Measurements from ENCODE around the gene TUBD1.
A peak's percentile ranks its signal among the peaks of the same experiment; 100 is the strongest.
"Not testable (repeated sequence)": the region's sequence is repeated elsewhere in the genome, so short reads cannot be mapped to it uniquely, and the experiment has no call there.

TUBD1 gene

DNA sequence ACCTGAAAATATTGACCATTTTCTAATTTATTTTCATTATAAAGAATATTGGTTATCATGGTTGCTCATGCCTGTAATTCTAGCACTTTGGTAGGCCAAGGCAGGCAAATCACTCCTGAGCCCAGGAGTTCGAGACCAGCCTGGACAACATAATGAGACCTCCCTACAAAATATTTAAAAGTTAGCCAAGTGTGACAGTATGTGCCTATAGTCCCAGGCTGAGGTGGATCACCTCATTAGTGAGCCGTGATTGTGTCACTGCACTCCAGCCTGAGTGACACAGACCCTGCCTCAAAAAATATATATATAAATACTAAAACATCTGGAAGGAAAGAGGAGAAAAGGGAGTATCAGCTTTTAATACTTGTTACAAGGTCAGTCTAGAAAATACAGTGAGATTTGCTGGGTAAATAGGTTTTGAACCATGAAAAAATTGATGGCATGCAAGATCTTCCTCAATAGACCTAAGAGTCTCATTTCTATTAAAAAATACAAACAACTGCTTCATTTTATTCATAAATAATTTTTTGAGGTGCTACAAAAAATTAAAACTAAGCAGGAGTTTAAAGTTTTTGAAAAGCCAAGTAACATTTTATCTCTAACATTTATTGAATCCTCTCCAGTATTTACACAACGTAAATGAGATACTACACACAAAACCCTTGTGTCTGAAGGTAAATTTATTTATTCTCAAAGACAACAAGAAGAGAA, 47.7 kb downstream of the TUBD1 start:
- DNase-seq = no peak

DNA sequence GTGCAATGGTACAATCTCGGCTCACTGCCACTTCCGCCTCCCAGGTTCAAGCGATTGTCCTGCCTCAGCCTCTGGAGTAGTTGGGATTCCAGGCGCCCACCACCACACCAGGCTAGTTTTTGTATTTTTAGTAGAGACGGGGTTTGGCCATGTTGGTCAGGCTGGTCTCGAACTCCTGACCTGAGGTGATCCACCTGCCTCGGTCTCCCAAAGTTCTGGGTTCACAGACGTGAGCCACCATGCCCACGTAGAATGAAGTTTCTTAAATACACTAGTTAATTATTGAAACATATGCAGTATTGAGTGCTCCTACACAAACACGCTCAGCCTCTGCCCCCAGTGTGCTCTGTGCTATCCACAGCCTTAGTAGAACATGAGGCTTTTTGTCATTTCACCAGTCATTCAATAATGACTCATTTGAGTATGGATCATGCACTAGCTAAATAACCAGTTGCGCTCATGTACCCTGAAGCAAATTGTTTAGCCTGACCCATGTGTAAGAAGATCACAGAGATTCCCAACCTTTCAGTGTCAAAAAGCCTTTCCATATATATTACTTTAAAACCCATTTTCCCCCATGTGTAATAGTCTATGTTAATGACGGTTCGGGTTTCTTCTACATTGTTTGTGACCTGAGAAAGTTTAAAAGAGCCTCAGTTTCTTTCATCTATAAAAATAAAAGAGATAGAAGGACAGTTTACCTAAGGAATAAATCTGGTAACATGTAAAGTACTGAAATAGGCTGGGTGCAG, 49.7 kb downstream of the TUBD1 start:
- DNase-seq = no peak

DNA sequence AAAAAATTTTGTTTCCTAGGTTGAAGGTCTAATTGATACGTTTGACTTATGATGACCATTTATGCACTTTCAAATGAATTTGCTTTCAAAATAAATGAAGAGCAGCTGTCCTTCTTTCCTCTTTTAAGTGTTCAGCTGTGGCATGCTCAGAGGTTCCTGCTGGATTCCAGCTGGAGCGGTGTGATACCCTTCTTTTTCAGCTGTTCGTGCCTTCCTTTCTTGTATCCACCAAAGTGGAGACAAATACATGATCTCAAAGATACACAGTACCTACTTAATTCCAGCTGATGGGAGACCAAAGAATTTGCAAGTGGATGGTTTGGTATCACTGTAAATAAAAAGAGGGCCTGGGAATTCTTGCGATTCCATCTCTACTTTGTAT, 50.9 kb downstream of the TUBD1 start:
- not testable (repeated sequence) for DNase-seq

DNA sequence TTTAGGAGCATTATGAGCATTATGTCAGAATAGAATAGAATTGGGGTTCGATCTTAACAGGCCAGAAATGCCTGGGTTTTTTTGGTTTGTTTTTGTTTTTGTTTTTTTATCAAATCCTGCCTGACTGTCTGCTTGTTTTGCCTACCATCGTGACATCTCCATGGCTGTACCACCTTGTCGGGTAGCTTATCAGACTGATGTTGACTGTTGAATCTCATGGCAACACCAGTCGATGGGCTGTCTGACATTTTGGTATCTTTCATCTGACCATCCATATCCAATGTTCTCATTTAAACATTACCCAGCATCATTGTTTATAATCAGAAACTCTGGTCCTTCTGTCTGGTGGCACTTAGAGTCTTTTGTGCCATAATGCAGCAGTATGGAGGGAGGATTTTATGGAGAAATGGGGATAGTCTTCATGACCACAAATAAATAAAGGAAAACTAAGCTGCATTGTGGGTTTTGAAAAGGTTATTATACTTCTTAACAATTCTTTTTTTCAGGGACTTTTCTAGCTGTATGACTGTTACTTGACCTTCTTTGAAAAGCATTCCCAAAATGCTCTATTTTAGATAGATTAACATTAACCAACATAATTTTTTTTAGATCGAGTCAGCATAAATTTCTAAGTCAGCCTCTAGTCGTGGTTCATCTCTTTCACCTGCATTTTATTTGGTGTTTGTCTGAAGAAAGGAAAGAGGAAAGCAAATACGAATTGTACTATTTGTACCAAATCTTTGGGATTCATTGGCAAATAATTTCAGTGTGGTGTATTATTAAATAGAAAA, 51.5 kb downstream of the TUBD1 start:
- DNase-seq = not testable (repeated sequence)

DNA sequence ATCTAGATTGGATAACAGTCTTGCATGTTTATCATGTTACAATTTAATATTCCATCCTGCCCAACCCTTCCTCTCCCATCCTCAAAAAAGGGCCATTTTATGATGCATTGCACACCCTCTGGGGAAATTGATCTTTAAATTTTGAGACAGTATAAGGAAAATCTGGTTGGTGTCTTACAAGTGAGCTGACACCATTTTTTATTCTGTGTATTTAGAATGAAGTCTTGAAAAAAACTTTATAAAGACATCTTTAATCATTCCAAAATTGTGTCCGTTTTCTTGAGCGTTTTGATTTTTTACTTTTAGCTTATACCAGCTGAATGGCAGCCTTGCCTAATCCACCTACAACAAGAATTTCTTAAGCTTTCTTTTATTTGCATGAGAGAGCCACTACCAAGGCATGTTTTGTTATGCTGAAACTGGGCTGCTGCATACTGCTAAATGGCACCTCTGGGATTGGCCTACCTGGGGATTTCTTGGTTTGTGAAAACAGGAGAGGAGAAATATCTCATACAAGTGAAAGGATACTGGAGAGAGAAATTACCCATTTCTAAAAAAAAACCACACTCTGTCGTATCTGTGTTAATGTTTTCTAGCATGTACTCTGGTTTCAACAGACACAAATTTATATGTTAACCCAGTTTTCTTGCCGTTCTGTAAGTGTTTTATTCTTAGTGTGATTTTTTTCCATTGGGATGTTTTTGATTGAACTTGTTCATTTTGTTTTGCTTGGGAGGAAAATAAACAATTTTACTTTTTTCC, 52.2 kb downstream of the TUBD1 start:
- no peak for DNase-seq

DNA sequence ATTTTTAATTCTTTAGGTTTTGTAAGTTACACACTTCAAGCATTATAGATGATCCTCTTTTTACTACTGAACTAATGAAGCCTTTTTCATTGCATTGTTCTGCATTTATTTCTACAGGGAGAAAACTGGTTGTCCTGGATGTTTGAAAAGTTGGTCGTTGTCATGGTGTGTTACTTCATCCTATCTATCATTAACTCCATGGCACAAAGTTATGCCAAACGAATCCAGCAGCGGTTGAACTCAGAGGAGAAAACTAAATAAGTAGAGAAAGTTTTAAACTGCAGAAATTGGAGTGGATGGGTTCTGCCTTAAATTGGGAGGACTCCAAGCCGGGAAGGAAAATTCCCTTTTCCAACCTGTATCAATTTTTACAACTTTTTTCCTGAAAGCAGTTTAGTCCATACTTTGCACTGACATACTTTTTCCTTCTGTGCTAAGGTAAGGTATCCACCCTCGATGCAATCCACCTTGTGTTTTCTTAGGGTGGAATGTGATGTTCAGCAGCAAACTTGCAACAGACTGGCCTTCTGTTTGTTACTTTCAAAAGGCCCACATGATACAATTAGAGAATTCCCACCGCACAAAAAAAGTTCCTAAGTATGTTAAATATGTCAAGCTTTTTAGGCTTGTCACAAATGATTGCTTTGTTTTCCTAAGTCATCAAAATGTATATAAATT, 53.0 kb downstream of the TUBD1 start:
- no peak for DNase-seq

DNA sequence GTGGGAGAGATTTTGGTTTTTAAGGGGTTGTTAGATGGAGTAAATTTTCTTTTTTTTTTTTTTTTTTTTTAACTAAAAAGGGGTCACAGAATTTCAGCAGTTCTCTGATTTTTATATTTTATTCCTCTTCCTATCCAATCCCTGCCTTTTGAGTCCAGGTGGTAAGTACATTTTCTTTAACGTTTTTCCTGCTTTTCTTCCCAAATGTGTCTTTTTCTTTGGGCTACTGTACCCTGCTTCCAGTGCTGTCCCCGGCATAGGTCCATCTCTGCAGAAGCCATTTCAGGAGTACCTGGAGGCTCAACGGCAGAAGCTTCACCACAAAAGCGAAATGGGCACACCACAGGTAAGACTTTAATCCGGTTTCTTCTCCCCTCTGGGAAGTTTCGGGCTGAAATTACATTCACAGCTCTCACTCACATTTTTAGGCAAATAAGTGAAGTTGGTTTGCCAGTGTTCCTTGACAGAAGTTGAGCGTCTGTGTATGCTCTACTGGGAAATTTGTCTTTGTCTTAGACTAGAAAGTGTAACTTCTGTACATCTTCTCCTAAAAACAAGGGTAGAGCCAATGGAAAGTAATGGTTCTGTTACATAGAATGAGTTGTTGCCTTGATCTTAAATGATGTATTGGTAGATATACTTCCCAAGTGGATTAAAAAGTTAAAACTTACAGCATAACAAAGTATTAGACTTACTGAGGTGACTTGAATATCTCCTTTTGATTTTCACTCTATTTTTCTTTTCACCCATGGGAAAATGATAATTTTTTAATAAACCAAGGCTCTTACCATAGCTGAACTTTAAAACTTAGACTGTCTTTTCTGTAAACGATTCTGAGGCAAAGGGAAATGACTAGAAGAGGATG, 54.5 kb downstream of the TUBD1 start:
- no peak for DNase-seq

DNA sequence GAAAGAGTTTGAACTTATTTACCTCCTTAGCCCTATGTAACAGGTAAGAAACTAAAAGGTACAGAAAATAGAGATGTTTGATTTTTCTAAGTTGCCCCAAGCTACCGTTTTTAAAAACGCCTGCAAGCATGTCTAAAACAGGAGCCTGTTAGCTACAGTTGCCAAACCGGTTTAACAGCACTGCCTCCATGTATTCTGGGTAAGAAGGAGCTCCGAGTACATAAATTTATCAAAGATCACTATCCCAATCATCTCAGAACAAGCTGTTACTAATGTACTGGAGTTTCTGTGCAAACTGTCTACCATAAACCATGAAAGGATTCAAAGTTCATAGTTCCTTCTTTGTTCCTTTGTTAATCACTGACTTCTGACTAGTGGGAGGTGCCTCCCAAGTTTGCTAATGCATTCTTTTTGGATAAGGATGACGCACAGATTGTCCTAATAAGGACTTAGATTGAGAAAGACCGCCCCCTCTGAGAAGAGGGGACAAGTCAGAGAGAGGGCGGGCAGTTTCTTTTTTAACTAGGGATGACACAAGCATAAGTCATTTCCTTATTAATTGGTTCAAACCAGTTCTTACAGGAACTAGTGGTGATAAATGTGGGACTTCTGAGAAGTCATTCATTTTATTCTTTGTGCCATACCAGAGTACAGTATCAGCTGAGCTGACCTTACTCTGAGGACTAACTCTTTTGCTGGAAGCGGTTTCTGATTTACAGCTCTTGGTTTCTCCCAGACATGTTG, 55.3 kb downstream of the TUBD1 start:
- DNase-seq = no peak

DNA sequence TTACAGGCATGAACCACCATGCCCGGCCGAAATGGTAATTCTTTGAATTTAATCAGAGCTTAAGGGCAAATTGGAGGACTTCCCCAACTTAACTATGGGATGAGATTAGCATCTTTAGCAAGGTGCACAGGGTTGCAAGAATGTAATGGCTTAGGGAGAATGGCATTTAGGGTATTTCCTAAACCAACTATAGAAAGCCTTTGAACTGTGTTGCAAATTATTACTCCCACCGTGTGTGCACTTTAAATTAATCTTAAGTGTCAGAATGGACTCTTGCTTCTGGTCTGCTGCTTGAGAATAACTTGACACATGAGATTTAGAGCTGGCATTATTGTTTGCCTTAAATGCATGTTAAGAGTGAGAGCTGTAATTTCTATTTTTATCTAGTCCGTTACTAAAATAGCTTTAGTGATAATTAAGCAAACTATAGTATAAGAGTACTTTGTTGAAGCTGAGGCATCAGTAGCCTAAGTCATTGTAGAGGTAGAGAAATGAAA, 59.8 kb downstream of the TUBD1 start:
- DNase-seq = no peak

DNA sequence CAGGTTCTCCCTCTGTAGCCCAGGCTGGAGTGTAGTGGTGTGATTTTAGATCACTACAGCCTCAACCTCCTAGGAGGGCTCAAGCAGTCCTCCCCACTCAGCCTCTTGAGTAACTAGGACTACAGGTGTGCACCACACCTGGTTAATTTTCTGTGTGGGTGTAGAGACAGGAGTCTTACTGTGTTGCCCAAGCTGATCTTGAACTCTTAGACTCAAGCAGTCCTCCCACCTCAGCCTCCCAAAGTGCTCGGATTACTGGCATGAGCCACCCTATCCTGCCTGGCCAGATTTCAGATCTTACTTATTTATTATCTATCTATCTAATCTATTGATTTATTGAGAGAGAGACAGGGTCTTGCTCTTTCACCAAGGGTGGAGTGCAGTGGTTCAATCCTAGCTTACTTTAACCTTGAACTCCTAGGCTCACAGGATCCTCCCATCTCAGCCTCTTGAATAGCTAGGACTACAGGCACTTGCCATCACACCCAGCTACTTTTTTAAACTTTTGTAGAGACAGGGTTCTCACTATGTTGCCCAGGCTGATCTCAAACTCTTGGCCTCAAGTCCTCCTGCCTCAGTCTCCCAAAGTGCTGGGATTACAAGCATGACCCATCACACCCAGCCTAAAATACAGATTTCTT, 61.8 kb downstream of the TUBD1 start:
- no peak for DNase-seq

DNA sequence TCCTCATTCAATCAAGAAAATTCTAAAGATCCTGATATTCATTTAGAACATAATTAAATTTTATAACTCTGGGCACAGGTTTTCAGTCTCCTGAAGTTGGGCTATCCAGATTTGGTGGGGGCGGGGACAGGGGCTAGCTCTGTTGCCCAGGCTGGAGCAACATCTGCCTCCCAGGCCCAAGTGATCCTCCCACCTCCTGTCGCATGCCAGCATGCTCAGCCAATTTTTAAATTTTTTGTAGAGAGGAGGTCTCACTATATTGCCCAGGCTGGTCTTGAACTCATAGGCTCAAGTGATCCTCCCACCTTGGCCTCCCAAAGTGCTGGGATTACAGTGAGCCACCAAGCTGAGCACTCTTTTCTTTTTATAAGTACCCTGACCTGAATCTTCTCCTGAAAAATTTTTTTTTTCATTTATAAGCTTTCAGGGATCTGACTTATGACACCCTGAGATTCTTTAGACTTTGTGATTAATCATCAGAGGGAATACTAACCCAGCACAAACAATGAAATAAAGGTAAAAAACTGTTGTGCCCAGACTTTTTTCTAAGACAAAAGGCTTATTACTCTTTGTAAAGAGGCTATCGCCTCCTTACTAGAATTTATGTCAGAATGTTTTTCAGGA, 62.6 kb downstream of the TUBD1 start:
- no peak for DNase-seq

DNA sequence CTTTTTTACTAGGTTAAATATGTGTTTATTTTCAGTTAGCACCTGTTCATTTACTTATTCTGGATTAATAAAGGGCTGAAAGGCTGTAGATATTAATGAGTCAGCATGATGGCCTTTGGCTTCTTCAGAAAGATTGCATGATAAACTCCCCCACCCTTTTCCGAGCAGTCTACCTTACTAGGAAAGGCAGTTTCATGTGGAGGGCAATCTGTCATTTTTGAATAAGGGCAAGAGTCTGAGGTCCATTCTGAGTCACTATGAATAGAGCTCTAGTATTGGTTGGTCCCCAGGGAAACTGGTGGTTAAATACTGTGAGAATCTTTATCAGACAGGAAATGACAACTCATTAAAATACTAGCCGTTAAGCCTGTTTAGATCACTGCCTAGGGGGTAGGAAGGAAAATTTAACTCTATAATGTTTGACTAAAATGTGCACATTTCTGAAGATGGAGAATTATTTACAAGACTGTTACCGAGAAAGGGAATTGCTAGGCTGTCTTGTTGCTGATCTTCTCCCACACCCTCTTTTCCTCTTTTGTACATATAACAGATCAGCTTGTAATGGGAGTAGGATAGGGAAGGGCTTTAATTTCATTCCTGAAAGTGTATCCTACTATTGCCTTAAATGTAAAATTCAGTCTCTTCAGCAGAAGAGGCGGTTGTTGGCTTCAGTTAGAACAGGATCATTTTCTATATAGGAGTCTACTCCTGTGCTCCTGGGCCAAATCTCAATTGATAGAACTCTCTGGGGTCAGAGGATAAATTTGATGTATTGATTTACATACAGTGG, 63.3 kb downstream of the TUBD1 start:
- DNase-seq = peak; percentile 19

DNA sequence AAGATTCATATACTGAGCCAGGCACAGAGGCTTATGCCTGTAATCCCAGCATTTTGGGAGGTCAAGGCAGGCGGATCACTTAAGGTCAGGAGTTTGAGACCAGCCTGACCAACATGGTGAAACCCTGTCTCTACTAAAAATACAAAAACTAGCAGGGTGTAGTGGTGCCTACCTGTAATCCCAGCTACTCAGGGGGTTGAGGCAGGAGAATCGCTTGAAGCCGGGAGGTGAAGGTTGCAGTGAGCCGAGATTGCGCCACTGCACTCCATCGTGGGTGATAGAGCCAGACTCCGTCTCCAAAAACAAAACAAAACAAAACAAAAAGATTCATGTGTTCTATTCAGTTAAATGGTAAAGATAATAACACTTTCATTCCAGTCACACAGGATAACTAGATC, 63.9 kb downstream of the TUBD1 start:
- not testable (repeated sequence) for DNase-seq

DNA sequence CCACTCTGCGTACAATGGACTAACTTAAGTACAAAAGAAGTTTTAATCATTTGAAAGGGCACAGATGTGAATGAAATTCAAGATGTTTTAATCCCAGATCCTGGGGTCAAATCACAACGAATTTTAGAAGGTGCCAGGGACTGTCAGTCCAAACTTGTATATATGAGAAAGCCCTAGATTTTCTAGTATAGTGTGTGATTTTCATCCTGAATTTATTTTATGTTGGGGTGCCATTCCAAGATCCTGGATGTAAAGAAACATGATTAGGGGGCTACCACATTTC, 64.3 kb downstream of the TUBD1 start:
- no peak for DNase-seq

DNA sequence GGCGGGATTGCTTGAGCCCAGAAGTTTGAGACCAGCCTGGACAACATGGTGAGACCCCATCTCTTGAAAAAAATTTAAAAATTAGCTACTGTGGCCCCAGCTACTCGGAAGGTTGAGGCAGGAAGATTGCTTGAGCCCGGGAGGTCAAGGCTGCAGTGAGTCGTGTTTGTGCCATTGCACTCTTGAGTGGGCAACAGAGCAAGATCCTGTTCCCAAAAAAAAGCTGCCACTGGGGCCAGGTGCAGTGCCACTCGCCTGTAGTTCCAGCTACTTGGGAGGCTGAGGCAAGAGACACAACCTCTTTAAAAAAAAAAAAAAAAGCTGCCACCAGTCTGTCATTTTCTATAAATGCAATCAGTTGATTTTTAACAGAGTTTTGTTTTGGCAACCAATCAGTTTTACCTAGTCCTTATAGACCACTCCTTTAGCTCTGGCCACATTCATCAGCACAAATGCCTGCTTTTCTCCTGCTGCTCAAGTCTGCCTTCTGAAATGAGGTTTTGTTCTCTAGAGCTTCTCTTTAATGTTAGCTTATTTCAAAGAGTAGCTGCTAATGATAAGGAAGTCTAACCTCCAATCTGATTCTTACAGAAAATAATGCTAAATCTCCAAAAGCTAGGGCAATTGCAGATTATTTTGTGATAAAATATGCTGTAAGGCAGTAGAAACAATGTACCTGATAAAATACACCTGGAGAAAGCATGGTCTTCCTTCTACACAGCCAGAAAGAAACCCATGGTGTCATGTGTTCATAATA, 64.8 kb downstream of the TUBD1 start:
- no peak for DNase-seq

DNA sequence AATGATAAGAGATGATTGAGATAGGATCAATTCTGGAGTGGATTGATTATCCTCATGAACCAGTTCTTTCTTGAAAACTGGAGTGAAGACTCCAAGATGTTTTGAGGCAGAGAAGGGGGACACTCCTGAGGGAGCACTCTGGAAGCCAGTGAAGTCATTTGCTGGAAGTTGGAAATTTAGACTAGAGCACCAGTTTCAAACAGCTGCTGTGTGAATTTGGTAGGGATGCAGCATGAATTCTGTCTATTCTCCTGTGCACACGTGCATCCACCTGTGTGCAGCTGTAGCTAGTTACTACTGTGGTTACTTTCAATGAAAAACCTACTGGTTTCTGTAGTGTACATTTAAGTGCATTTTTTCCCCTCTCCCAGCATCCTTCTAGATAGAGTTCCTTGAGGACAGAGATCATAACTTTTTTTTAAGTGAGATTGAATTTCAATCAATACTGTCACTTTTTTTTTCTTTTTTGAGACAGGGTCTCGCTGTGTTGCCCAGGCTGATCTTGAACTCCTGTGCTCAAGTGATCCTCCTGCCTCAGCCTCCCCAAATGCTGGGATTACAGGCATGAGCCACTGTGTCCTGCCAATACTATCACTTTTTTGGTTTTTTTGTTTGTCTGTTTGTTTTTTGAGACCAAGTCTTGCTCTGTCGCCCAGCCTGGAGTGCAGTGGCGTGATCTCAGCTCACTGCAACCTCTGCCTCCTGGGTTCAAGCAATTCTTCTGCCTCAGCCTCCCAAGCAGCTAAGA, 65.9 kb downstream of the TUBD1 start:
- DNase-seq = no peak
